Adrenal gland (tissue), 12 donors: Measurements from ENCODE around the gene BLMH. TPM values are rescaled to one million over a fixed set of nuclear protein-coding genes. Genes with fewer than 3 reads are reported as not detected.

ENCODE experiments used
- DNase-seq, 7 donors: peaks; one replicate each; pipeline ENCODE4 v3.0.0-alpha.2; 2019 to 2020
- H3K27ac ChIP-seq, 5 donors: fragments of 200-600 bp; sonication (generic) in 4 of 5; 1 replicate in 3 of 5; 2 replicates in 2 of 5; pipeline versions ENCODE4 v1.5.1 to v1.8.0; 2016 to 2020; ENCODE audit warnings: mild to moderate bottlenecking in 1 of 5
- H3K27me3 ChIP-seq: fragments of 200-600 bp; 2 replicates; pipeline ENCODE4 v1.8.0; 2021
- H3K36me3 ChIP-seq, 2 donors: fragments of 200-600 bp; replicated peaks in 1 of 2; 1 replicate in 1 of 2; 2 replicates in 1 of 2; pipeline versions ENCODE4 v1.5.1 to v1.8.0; 2018 to 2022
- H3K4me1 ChIP-seq, 2 donors: fragments of 200-600 bp; replicated peaks in 1 of 2; 1 replicate in 1 of 2; 2 replicates in 1 of 2; pipeline versions ENCODE4 v1.5.1 to v1.8.0; 2018 to 2021
- H3K4me3 ChIP-seq, 4 donors: fragments of 200-600 bp; sonication (generic) in 3 of 4; one replicate each; pipeline ENCODE4 v1.5.1; 2016 to 2018
- H3K9me3 ChIP-seq, 3 donors: fragments of 200-600 bp; sonication (generic) in 1 of 3; replicated peaks in 1 of 3; 1 replicate in 2 of 3; 2 replicates in 1 of 3; pipeline versions ENCODE4 v1.5.1 to v1.8.0; 2016 to 2021
- CTCF ChIP-seq, 6 experiments: fragments of 450-650 bp in 4 of 6; fragments of 200-600 bp in 2 of 6; sonication (generic) in 1 of 6; IDR thresholded peaks; 1 replicate in 5 of 6; 2 replicates in 1 of 6; pipeline versions ENCODE4 v1.5.1 to v1.8.0; 2016 to 2021; ENCODE audit warnings: antibody characterized with exemption in 6 of 6, mild to moderate bottlenecking in 2 of 6, moderate library complexity in 1 of 6
- POLR2A ChIP-seq, 2 donors: fragments of 450-650 bp; IDR thresholded peaks; one replicate each; pipeline ENCODE4 v1.6.1; 2017; ENCODE audit warnings: antibody characterized with exemption in 2 of 2, mild to moderate bottlenecking in 2 of 2, moderate library complexity in 1 of 2
- WGBS, 4 donors: extraction: QIAGEN DNeasy Blood & Tissue Kit in 2 of 4; methylation state at CpG; one replicate each; pipeline versions ENCODE4 v1.1.5 to v1.1.7; 2013 to 2017; 5-methylcytosine and 5-hydroxymethylcytosine counted together
- intact Hi-C, 2 donors: fragments of 100-400 bp; cut with DNase I; formaldehyde crosslinking; loops; one replicate each; pipeline versions ENCODE4 v1.14.1 to v1.15.0; 2022 to 2023
- polyA plus RNA-seq, 3 donors: library from polyadenylated mRNA; stranded (reverse); fragments of 200-250 nt in 2 of 3; fragments of 350-450 nt in 1 of 3; fragmentation: Illumina TruSeq in 1 of 3; extraction: RNeasy Lipid Tissue Mini Kit (QIAGEN cat#74804) in 1 of 3; gene quantifications; one replicate each; pipeline ENCODE4 v1.2.3, GENCODE V29; 2013 to 2014
- total RNA-seq, 9 donors: library from RNA; depleted of rRNA in 4 of 9; stranded (reverse); fragments of >200 nt in 4 of 9; fragments of 120-200 nt in 1 of 9; fragmentation: NEBNext Ultra II Directional in 1 of 9; extraction: Animal tissue kit (Norgen Biotek cat#: 25700) in 1 of 9; gene quantifications; one replicate each; pipeline versions ENCODE4 v1.1.0 to v1.2.4, GENCODE V29; 2013 to 2023
- donor health status: healthy with polysubstance abuse.
- donor health status: Bipolar disorder and iron deficiency.
- donor health status: DM: yes; HTN: yes; CAD: no.
- donor health status: DM: no; HTN: no; CAD: no.
- donor health status: DM: no; HTN: no; CAD: no.
- donor health status: DM: yes; HTN: yes; CAD: no.

Gene BLMH
- total and polyA plus RNA-seq, 12 donors, result 12.1 to 41.7 (median 18.9) TPM

GRCh38 chr17:30243002-30243401 lies 48.7 kb downstream of the BLMH start:
- Histone ChIP-seq H3K27me3 (peaks cover 1% of the 10 kb centered on the region), H3K4me3 (no peak overlapping the region), H3K27ac (no peak overlapping the region), H3K9me3 (no peaks in the 10 kb centered on the region), H3K4me1 (no peaks in the 10 kb centered on the region), H3K36me3 (no peaks in the 10 kb centered on the region)
- intact Hi-C loops, result no loop called here
- TF ChIP-seq POLR2A (IDR thresholded peaks at IDR 0.05) (no peak), CTCF (IDR thresholded peaks at IDR 0.05) (no peak)
- DNase-seq, result peak in 2 of 7 donors; percentile 2 to 21
- WGBS, 4 donors, result 94 to 96% (median 95%) methylated on average over 4 of the region's 4 CpGs

- Histone ChIP-seq H3K9me3 (no peaks in the 10 kb centered on the region), H3K36me3 (no peaks in the 10 kb centered on the region), H3K27me3 (peaks cover 13% of the 10 kb centered on the region), H3K4me3 (no peak overlapping the region), H3K27ac (no peak overlapping the region), H3K4me1 (peaks cover 3% of the 10 kb centered on the region in 2 donors)
- intact Hi-C loops, result no loop called here
- peak in 1 of 7 donors; percentile 10 for DNase-seq
- TF ChIP-seq POLR2A (IDR thresholded peaks at IDR 0.05), result no peak
- TF ChIP-seq CTCF (IDR thresholded peaks at IDR 0.05), result no peak
- WGBS, 4 donors, result 79 to 85% (median 82%) methylated on average over 6 of the region's 6 CpGs
These were observed 50.7 kb downstream of the BLMH start for GRCh38 chr17:30241051-30241450.

- H3K4me3 ChIP-seq, result no peak overlapping the region
- no peak overlapping the region for H3K27ac ChIP-seq
- DNase-seq, result peak in 1 of 7 donors; percentile 14
- H3K4me1 ChIP-seq, result peaks cover 10 to 11% of the 10 kb centered on the region in 2 donors
- 91 to 94% (median 91%) methylated on average over 8 of the region's 8 CpGs for WGBS, 4 donors
- no peaks in the 10 kb centered on the region for H3K9me3 ChIP-seq
- H3K27me3 ChIP-seq, result peaks cover 20% of the 10 kb centered on the region
- no peaks in the 10 kb centered on the region for H3K36me3 ChIP-seq
- intact Hi-C loops, result no loop called here
- TF ChIP-seq POLR2A (IDR thresholded peaks at IDR 0.05) (no peak), CTCF (IDR thresholded peaks at IDR 0.05) (no peak)
These were observed 51.6 kb downstream of the BLMH start for GRCh38 chr17:30240177-30240576.

GRCh38 chr17:30239089-30239462 lies 52.7 kb downstream of the BLMH start:
- Histone ChIP-seq H3K4me3 (no peak overlapping the region), H3K27ac (no peak overlapping the region), H3K9me3 (no peaks in the 10 kb centered on the region), H3K36me3 (no peaks in the 10 kb centered on the region), H3K4me1 (peaks cover 10 to 12% of the 10 kb centered on the region in 2 donors), H3K27me3 (peaks cover 20% of the 10 kb centered on the region)
- no peak for TF ChIP-seq CTCF (IDR thresholded peaks at IDR 0.05)
- no peak for TF ChIP-seq POLR2A (IDR thresholded peaks at IDR 0.05)
- 87 to 92% (median 89%) methylated on average over 3 to 5 of the region's 5 CpGs for WGBS, 4 donors
- DNase-seq, result peak in 1 of 7 donors; percentile 36
- intact Hi-C loops, result no loop called here
